Ascending aorta (tissue), 2 donors: ENCODE data around the gene CHAD. TPM values are rescaled to one million over a fixed set of nuclear protein-coding genes. Genes with fewer than 3 reads are reported as not detected.

Source experiments
- DNase-seq, 2 donors: peaks; one replicate each; pipeline ENCODE4 v3.0.0-alpha.2; 2019; ENCODE audit warnings: low spot score in 2 of 2
- H3K27ac ChIP-seq, 2 donors: fragments of 200-600 bp; sonication (generic); one replicate each; pipeline ENCODE4 v1.5.1; 2016 to 2017; ENCODE audit warnings: mild to moderate bottlenecking in 1 of 2
- H3K27me3 ChIP-seq: fragments of 200-600 bp; sonication (generic); one replicate; pipeline ENCODE4 v1.5.1; 2017
- H3K36me3 ChIP-seq, 2 donors: fragments of 200-600 bp; sonication (generic); one replicate each; pipeline ENCODE4 v1.5.1; 2016
- H3K4me1 ChIP-seq, 2 donors: fragments of 200-600 bp; sonication (generic); one replicate each; pipeline ENCODE4 v1.5.1; 2016 to 2017; ENCODE audit warnings: mild to moderate bottlenecking in 1 of 2
- H3K4me3 ChIP-seq, 2 donors: fragments of 200-600 bp; sonication (generic); one replicate each; pipeline ENCODE4 v1.5.1; 2016 to 2017; ENCODE audit warnings: mild to moderate bottlenecking in 1 of 2
- H3K9me3 ChIP-seq, 2 donors: fragments of 200-600 bp; sonication (generic); one replicate each; pipeline ENCODE4 v1.5.1; 2016
- CTCF ChIP-seq, 3 experiments: fragments of 200-600 bp in 2 of 3; fragments of 450-650 bp in 1 of 3; sonication (generic) in 2 of 3; IDR thresholded peaks; one replicate each; pipeline ENCODE4 v1.5.1; 2016 to 2019; ENCODE audit warnings: antibody characterized with exemption in 3 of 3, mild to moderate bottlenecking in 1 of 3, moderate library complexity in 1 of 3
- intact Hi-C: fragments of 100-400 bp; cut with DNase I; formaldehyde crosslinking; loops from one replicate; pipeline ENCODE4 v1.15.1; 2023
- total RNA-seq: library from RNA; depleted of rRNA; stranded (reverse); fragments of >200 nt; gene quantifications from one replicate; pipeline ENCODE4 v1.1.0, GENCODE V29; 2016

Gene CHAD
- total RNA-seq, 1 donor from 2014 or later: not detected

DNA sequence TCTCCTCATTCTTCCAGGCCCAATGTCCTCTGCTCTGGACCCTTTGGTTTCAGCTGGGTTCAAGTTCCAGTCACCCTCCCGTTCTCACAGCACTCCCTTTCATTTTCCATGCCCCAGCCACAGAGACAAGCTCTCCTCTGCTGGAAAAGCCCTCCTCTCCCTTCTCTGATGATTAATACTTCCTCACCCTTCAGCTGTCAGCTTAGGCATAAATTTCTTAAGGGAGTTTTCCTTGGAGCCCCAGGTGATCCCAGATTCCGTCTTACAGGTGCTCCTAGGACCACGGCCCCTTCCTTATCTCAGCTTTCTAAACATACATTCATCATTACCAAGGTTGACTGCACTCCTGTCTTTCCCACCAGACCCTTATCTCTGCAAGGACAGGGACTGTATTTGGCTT is 10.4 kb downstream of the CHAD start:
- Histone ChIP-seq H3K4me1 (no peaks in the 10 kb centered on the region), H3K27ac (no peak overlapping the region), H3K36me3 (peaks cover 3 to 4% of the 10 kb centered on the region in 2 donors), H3K27me3 (no peaks in the 10 kb centered on the region), H3K9me3 (no peaks in the 10 kb centered on the region), H3K4me3 (no peak overlapping the region)
- intact Hi-C loops: no loop called here
- no peak for TF ChIP-seq CTCF (IDR thresholded peaks at IDR 0.05)
- DNase-seq: no peak

GRCh38 chr17:50457621-50458020 is 11.1 kb downstream of the CHAD start:
- DNase-seq: no peak
- intact Hi-C loops: no loop called here
- no peaks in the 10 kb centered on the region for H3K4me1 ChIP-seq

GRCh38 chr17:50453901-50454300 is 14.8 kb downstream of the CHAD start:
- peaks cover 0 to 4% of the 10 kb centered on the region in 2 donors for H3K36me3 ChIP-seq
- no peak overlapping the region for H3K4me3 ChIP-seq
- intact Hi-C loops: no loop called here
- H3K9me3 ChIP-seq: no peaks in the 10 kb centered on the region
- no peak for DNase-seq
- no peaks in the 10 kb centered on the region for H3K4me1 ChIP-seq
- no peak for TF ChIP-seq CTCF (IDR thresholded peaks at IDR 0.05)
- H3K27ac ChIP-seq: no peak overlapping the region
- H3K27me3 ChIP-seq: no peaks in the 10 kb centered on the region

More at GRCh38 chr17:50457621-50458020, 11.1 kb downstream of the CHAD start:
- no peak overlapping the region for H3K4me3 ChIP-seq
- H3K9me3 ChIP-seq: no peaks in the 10 kb centered on the region
- H3K27ac ChIP-seq: no peak overlapping the region
- H3K36me3 ChIP-seq: peaks cover 3 to 4% of the 10 kb centered on the region in 2 donors
- no peaks in the 10 kb centered on the region for H3K27me3 ChIP-seq
- no peak for TF ChIP-seq CTCF (IDR thresholded peaks at IDR 0.05)

DNA sequence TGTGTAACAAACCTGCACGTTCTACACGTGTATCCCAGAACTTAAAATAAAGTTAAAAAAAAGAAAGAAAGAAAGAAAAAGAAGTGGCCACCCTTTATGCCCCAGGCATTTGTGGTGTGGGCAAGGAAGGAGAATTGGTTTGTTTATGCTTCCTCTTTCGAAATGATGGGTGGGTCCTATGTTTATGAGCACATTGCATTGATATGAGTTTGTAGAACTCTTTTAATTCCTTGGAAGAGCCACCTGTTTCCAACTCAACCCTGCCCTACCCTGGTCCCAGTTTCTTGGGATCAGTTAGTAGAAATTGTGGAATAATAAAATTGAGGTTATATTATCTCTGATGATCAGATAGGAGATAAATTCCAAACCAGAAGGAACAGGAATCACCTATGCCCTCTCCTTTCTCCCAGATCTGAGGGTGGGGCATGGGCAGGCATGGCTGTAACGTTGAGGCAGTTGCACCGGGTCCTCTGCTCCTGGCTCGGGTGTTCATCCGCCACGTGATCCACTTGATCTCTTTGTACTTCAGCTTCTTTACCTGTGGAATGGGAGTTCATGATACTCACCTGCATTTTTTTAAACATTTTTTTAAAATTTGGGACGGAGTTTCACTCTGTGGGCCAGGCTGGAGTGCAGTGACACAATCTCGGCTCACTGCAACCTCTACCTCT is 15.9 kb downstream of the CHAD start:
- no peaks in the 10 kb centered on the region for H3K4me1 ChIP-seq
- peaks cover 0 to 4% of the 10 kb centered on the region in 2 donors for H3K36me3 ChIP-seq
- H3K4me3 ChIP-seq: no peak overlapping the region
- no peak for DNase-seq
- no peak for TF ChIP-seq CTCF (IDR thresholded peaks at IDR 0.05)
- H3K27ac ChIP-seq: no peak overlapping the region
- no peaks in the 10 kb centered on the region for H3K27me3 ChIP-seq
- no peaks in the 10 kb centered on the region for H3K9me3 ChIP-seq
- intact Hi-C loops: no loop called here

GRCh38 chr17:50451943-50452629 is 16.6 kb downstream of the CHAD start:
- TF ChIP-seq CTCF (IDR thresholded peaks at IDR 0.05): no peak
- peaks cover 0 to 4% of the 10 kb centered on the region in 2 donors for H3K36me3 ChIP-seq
- H3K27me3 ChIP-seq: no peaks in the 10 kb centered on the region
- H3K9me3 ChIP-seq: no peaks in the 10 kb centered on the region
- H3K4me3 ChIP-seq: no peak overlapping the region
- H3K27ac ChIP-seq: no peak overlapping the region
- DNase-seq: no peak
- intact Hi-C loops: no loop called here
- no peaks in the 10 kb centered on the region for H3K4me1 ChIP-seq
